ENCODE results near the gene CYP39A1. TPM values are rescaled to one million over a fixed set of nuclear protein-coding genes. Genes with fewer than 3 reads are reported as not detected.

Gene CYP39A1, protein sequence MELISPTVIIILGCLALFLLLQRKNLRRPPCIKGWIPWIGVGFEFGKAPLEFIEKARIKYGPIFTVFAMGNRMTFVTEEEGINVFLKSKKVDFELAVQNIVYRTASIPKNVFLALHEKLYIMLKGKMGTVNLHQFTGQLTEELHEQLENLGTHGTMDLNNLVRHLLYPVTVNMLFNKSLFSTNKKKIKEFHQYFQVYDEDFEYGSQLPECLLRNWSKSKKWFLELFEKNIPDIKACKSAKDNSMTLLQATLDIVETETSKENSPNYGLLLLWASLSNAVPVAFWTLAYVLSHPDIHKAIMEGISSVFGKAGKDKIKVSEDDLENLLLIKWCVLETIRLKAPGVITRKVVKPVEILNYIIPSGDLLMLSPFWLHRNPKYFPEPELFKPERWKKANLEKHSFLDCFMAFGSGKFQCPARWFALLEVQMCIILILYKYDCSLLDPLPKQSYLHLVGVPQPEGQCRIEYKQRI
- 0.05 and 0.19 TPM in 2 replicates for total RNA-seq

DNA sequence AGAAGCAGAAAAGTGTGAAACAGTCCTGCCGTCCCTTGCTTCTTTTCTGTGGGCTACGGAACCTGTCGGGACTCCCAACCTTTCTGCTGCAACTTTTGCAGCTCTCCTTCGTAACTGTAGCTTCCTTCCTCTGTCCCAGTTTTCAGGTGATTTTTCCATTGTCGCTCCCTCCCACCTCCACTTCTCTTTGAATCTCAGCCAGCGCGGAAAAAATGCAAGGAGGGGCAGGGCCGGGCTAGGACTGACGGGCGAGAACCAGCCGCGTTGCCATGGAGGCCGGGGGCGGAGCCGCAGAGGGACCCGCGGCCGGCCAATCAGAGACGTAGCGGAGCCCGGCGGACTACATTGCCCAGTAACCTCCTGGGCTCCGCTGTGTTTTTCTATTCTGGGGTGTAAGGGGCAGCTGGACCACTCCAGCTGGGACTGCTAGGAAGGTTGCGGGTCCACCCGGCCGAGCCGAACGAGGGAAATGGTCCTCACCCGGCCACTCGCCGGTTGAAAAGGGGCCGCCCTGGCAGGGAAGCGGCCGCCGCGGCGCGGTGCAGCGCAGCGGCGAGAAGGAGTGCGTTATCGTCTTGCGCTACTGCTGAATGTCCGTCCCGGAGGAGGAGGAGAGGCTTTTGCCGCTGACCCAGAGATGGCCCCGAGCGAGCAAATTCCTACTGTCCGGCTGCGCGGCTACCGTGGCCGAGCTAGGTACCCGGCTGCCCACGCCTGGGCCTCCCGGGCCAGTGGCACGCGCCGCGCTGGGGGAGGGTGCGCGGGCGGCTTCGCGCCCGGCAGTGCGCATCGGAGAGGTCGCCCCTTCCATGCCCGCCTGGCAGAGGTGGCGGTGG lies at the start of gene CYP39A1, which contains the start of gene SLC25A27:
Gene CYP39A1, minus strand, starts transcription at position 216 of the 836 bp plus-strand sequence. CDS start 236 bp downstream, outside the sequence.
Gene SLC25A27, plus strand, starts transcription at position 373 of the 836 bp plus-strand sequence. Its CDS starts 218 bp downstream, at position 591.

DNA sequence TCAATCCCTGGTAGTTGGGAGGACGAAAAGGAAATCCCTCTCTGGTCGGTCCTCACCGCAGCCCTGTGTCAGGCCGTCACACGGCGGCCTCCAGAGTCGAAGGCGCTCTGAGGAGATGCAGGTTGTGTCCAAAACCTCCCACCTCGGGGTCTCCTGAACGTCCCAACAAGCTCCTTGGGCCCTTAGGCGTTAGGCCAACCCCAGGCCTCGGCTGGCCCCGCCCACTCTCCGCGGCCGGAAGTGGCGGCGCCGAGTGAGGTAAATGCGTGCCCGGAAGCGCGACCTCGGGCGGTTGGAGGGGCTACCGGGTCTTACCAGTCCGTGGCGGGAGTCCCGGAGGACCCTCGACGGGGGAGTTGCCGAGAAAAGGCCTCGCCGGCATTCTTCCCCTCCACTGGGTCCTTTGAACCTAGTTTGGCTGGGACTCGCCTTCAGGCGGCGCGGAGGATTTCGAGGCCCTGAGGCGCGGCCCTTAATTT lies 35.0 kb upstream of the CYP39A1 start, which contains the start of gene TDRD6:
Gene TDRD6, plus strand, starts transcription at position 267 of the 479 bp plus-strand sequence. CDS start 244 bp downstream, outside the sequence.

Other genes with a start within 250 kb of the CYP39A1 start
- 0.10 and 0.37 TPM in 2 replicates for gene RCAN2, start 161.4 kb downstream of the CYP39A1 start, total RNA-seq
- 0.73 and 1.7 TPM in 2 replicates for gene SLC25A27, start 157 bp upstream of the CYP39A1 start, total RNA-seq
- gene TDRD6, start 35.1 kb upstream of the CYP39A1 start, total RNA-seq: under 0.01 TPM in 1 of 2 replicates, not detected in the other
- gene PLA2G7, start 82.6 kb upstream of the CYP39A1 start, total RNA-seq: not detected in 2 replicates
- gene ANKRD66, start 94.1 kb upstream of the CYP39A1 start, total RNA-seq: not detected in 2 replicates
- gene MEP1A, start 140.6 kb upstream of the CYP39A1 start, total RNA-seq: not detected in 2 replicates

Measured in cardiac ventricle fibroblast (primary cell).